Measurements from ENCODE around the gene TOMM70.
"Not testable (repeated sequence)": the region's sequence is repeated elsewhere in the genome, so short reads cannot be mapped to it uniquely, and the experiment has no call there.

Gene TOMM70

GRCh38 chr3:100331660-100332059 is 69.2 kb downstream of the TOMM70 start:
- no peak for DNase-seq (ENCODE audit: low read depth, low spot score)
- H3K27ac ChIP-seq, result no peak overlapping the region

GRCh38 chr3:100330651-100331050 is 70.2 kb downstream of the TOMM70 start:
- H3K27ac ChIP-seq, result no peak overlapping the region
- no peak for DNase-seq (ENCODE audit: low read depth, low spot score)

GRCh38 chr3:100329800-100330489 is 70.9 kb downstream of the TOMM70 start:
- DNase-seq (ENCODE audit: low read depth, low spot score), result no peak

GRCh38 chr3:100327377-100327776 is 73.5 kb downstream of the TOMM70 start:
- not testable (repeated sequence) for H3K27ac ChIP-seq; DNase-seq (ENCODE audit: low read depth, low spot score)

More at GRCh38 chr3:100329800-100330489, 70.9 kb downstream of the TOMM70 start:
- no peak overlapping the region for H3K27ac ChIP-seq

GRCh38 chr3:100325827-100326226 is 75.1 kb downstream of the TOMM70 start:
- DNase-seq (ENCODE audit: low read depth, low spot score), result no peak

GRCh38 chr3:100324044-100324443 is 76.8 kb downstream of the TOMM70 start:
- DNase-seq (ENCODE audit: low read depth, low spot score), result no peak

More at GRCh38 chr3:100325827-100326226, 75.1 kb downstream of the TOMM70 start:
- no peak overlapping the region for H3K27ac ChIP-seq

GRCh38 chr3:100319951-100320350 is 80.9 kb downstream of the TOMM70 start:
- DNase-seq (ENCODE audit: low read depth, low spot score), result no peak
- H3K27ac ChIP-seq, result no peak overlapping the region

More at GRCh38 chr3:100324044-100324443, 76.8 kb downstream of the TOMM70 start:
- H3K27ac ChIP-seq, result no peak overlapping the region

GRCh38 chr3:100317912-100318311 is 83.0 kb downstream of the TOMM70 start:
- no peak overlapping the region for H3K27ac ChIP-seq
- no peak for DNase-seq (ENCODE audit: low read depth, low spot score)

- no peak for DNase-seq (ENCODE audit: low read depth, low spot score)
- no peak overlapping the region for H3K27ac ChIP-seq
Measured at GRCh38 chr3:100316641-100317069, 84.2 kb downstream of the TOMM70 start.
